Central memory CD8-positive, alpha-beta T cell (primary cell): Measurements from ENCODE around the gene RTBDN.

ENCODE experiments used
- ATAC-seq: fragments of 150-1000 bp; cut with Tn5 transposase; replicated peaks from 2 replicates; pipeline ENCODE4 v1.10.0; 2022; ENCODE audit warnings: mild to moderate bottlenecking, moderate FRiP score, moderate number of reproducible peaks; ENCODE audit not compliant: poor library complexity, severe bottlenecking; ENCODE audit errors: extremely low read depth
- DNase-seq, 2 donors: peaks; one replicate each; pipeline ENCODE4 v3.0.0; 2021; ENCODE audit warnings: low spot score in 2 of 2
- H3K27ac Mint-ChIP-seq: one replicate; pipeline ENCODE4 v1.8.0; 2022; ENCODE audit warnings: low read depth, mild to moderate bottlenecking, moderate library complexity, mixed read lengths
- H3K27me3 Mint-ChIP-seq: one replicate; pipeline ENCODE4 v1.8.0; 2022; ENCODE audit warnings: mixed read lengths
- H3K36me3 Mint-ChIP-seq: one replicate; pipeline ENCODE4 v1.8.0; 2022; ENCODE audit warnings: mild to moderate bottlenecking, moderate library complexity, mixed read lengths; ENCODE audit not compliant: insufficient read depth
- H3K4me1 Mint-ChIP-seq: one replicate; pipeline ENCODE4 v1.8.0; 2022; ENCODE audit warnings: mixed read lengths
- H3K4me3 Mint-ChIP-seq: one replicate; pipeline ENCODE4 v1.8.0; 2022; ENCODE audit warnings: mild to moderate bottlenecking, moderate library complexity, mixed read lengths
- H3K9me3 Mint-ChIP-seq: one replicate; pipeline ENCODE4 v1.8.0; 2022; ENCODE audit warnings: mixed read lengths

Gene RTBDN

GRCh38 chr19:12842511-12842910 is 8.1 kb upstream of the RTBDN start:
- no peak overlapping the region for H3K4me3 Mint-ChIP-seq
- H3K36me3 Mint-ChIP-seq, result peaks cover 6% of the 10 kb centered on the region
- DNase-seq (no peak), ATAC-seq (no peak)
- H3K4me1 Mint-ChIP-seq, result peaks cover 13% of the 10 kb centered on the region
- H3K9me3 Mint-ChIP-seq, result no peaks in the 10 kb centered on the region
- peaks cover 73% of the 10 kb centered on the region for H3K27me3 Mint-ChIP-seq
- no peak overlapping the region for H3K27ac Mint-ChIP-seq

GRCh38 chr19:12841094-12841493 is 6.7 kb upstream of the RTBDN start:
- Mint-ChIP-seq H3K4me1 (peaks cover 8% of the 10 kb centered on the region), H3K27me3 (peaks cover 81% of the 10 kb centered on the region), H3K9me3 (no peaks in the 10 kb centered on the region), H3K4me3 (no peak overlapping the region), H3K27ac (no peak overlapping the region), H3K36me3 (peaks cover 10% of the 10 kb centered on the region)
- DNase-seq (no peak), ATAC-seq (no peak)

GRCh38 chr19:12840091-12841079 is 6.0 kb upstream of the RTBDN start:
- peaks cover 8% of the 10 kb centered on the region for H3K4me1 Mint-ChIP-seq
- H3K27me3 Mint-ChIP-seq, result peaks cover 79% of the 10 kb centered on the region
- DNase-seq (no peak), ATAC-seq (no peak)
- no peaks in the 10 kb centered on the region for H3K9me3 Mint-ChIP-seq
- H3K27ac Mint-ChIP-seq, result no peak overlapping the region
- no peak overlapping the region for H3K4me3 Mint-ChIP-seq
- H3K36me3 Mint-ChIP-seq, result peaks cover 10% of the 10 kb centered on the region

DNA sequence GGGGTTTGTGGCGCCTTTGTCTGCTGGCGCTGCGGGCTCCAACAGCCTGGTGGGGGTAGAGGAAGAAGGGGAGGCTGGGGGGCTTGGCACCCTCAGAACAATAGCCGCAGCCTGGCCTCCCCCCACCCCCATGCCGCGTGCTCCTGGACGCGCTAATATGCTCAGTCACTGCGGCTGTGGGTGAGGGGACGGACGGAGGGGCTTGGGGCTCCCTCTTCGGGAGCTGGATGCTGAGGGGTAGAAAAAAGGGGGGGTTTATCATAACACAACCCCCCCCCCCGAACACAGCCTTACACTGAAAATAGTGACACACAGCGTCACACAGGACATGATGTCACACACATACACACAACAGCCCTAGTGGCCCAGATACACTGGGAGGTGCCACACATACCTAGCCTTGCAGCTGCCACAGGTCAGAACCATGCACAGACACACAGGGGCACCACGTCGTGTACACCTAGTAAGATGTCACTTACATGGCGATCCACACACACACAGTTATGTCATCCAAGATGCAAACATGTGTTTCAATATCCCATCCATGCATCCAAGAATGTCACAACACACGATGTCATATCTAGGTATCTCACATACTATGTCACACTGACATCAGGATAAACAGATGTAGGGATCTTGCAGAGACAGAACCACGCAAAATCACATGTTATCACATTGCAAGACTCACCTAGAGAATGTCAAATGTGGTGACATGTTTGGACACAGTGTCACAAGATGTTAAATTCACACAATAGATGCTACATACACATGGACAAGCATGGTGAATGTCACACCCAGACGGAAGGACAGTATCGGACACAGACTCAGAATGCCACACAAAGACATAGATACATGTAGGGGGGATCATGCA is 4.7 kb upstream of the RTBDN start:
- no peaks in the 10 kb centered on the region for H3K9me3 Mint-ChIP-seq
- ATAC-seq, result peak; percentile 69
- H3K27ac Mint-ChIP-seq, result no peak overlapping the region
- peaks cover 8% of the 10 kb centered on the region for H3K4me1 Mint-ChIP-seq
- peaks cover 10% of the 10 kb centered on the region for H3K36me3 Mint-ChIP-seq
- H3K27me3 Mint-ChIP-seq, result peaks cover 81% of the 10 kb centered on the region
- H3K4me3 Mint-ChIP-seq, result peak overlapping the region; percentile 64
- no peak for DNase-seq

GRCh38 chr19:12838182-12838885 is 4.0 kb upstream of the RTBDN start, which contains the start of gene MAST1:
MAST1 (plus strand) TSS chr19:12838515; CDS start chr19:12838573, 58 bp downstream.
- Mint-ChIP-seq H3K4me3 (peak within 1 kb of the TSS; percentile 64), H3K36me3 (peaks cover 11% of the 10 kb centered on the region), H3K9me3 (no peaks in the 10 kb centered on the region), H3K27me3 (peaks cover 78% of the 10 kb centered on the region), H3K4me1 (peaks cover 10% of the 10 kb centered on the region), H3K27ac (no peak within 1 kb of the TSS)
- DNase-seq (no peak), ATAC-seq (peak; percentile 64)

- no peak for DNase-seq
- Mint-ChIP-seq H3K4me3 (no peak overlapping the region), H3K4me1 (peaks cover 19% of the 10 kb centered on the region), H3K27ac (no peak overlapping the region), H3K27me3 (peaks cover 79% of the 10 kb centered on the region), H3K36me3 (peaks cover 14% of the 10 kb centered on the region), H3K9me3 (no peaks in the 10 kb centered on the region)
- ATAC-seq, result no peak
Observed at GRCh38 chr19:12837225-12837624, 2.8 kb upstream of the RTBDN start.

GRCh38 chr19:12836529-12836863 is 2.1 kb upstream of the RTBDN start:
- Mint-ChIP-seq H3K9me3 (no peaks in the 10 kb centered on the region), H3K27me3 (peaks cover 79% of the 10 kb centered on the region), H3K4me1 (peaks cover 26% of the 10 kb centered on the region), H3K4me3 (no peak overlapping the region), H3K36me3 (peaks cover 14% of the 10 kb centered on the region), H3K27ac (peak overlapping the region; percentile 44)
- DNase-seq, result no peak
- no peak for ATAC-seq

GRCh38 chr19:12834976-12835757 is 788 bp upstream of the RTBDN start:
- Mint-ChIP-seq H3K27me3 (peaks cover 79% of the 10 kb centered on the region), H3K36me3 (peaks cover 15% of the 10 kb centered on the region), H3K9me3 (no peaks in the 10 kb centered on the region), H3K27ac (no peak overlapping the region), H3K4me1 (peaks cover 26% of the 10 kb centered on the region), H3K4me3 (peak overlapping the region; percentile 53)
- DNase-seq (no peak), ATAC-seq (no peak)

GRCh38 chr19:12833738-12834565 is 427 bp downstream of the RTBDN start:
- no peaks in the 10 kb centered on the region for H3K9me3 Mint-ChIP-seq
- H3K36me3 Mint-ChIP-seq, result peaks cover 10% of the 10 kb centered on the region
- no peak for DNase-seq
- peak overlapping the region; percentile 53 for H3K4me3 Mint-ChIP-seq
- peaks cover 79% of the 10 kb centered on the region for H3K27me3 Mint-ChIP-seq
- ATAC-seq, result peak; percentile 30
- peaks cover 20% of the 10 kb centered on the region for H3K4me1 Mint-ChIP-seq
- H3K27ac Mint-ChIP-seq, result no peak overlapping the region

GRCh38 chr19:12833418-12833737 is 1.0 kb downstream of the RTBDN start:
- Mint-ChIP-seq H3K36me3 (peaks cover 10% of the 10 kb centered on the region), H3K9me3 (no peaks in the 10 kb centered on the region), H3K27me3 (peaks cover 82% of the 10 kb centered on the region), H3K27ac (no peak overlapping the region), H3K4me1 (peaks cover 18% of the 10 kb centered on the region), H3K4me3 (peak overlapping the region; percentile 49)
- ATAC-seq (no peak), DNase-seq (no peak)

DNA sequence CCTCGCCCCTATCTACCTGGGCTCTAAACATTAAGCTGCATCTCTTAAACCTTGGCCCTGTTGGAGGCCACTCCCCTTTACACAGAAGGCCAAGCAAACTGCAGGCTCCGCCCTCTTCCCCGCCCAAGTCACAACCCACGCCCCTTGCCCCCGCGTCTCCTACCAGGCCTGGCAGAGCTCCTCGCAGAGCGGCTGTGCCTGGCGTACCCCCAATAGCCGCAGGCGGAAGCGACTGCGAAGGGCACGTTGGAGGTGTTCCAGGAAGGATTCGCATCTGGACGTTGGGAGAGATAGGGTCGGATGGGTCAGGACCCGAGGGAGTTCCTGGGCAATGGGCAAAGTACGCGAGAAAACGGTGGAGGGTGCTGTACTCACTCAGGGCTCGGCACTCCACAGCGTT is 5.9 kb downstream of the RTBDN start:
- H3K27ac Mint-ChIP-seq, result no peak overlapping the region
- H3K4me1 Mint-ChIP-seq, result peaks cover 26% of the 10 kb centered on the region
- DNase-seq, result no peak
- no peak overlapping the region for H3K4me3 Mint-ChIP-seq
- no peak for ATAC-seq
- peaks cover 84% of the 10 kb centered on the region for H3K27me3 Mint-ChIP-seq
- H3K9me3 Mint-ChIP-seq, result no peaks in the 10 kb centered on the region
- H3K36me3 Mint-ChIP-seq, result peaks cover 5% of the 10 kb centered on the region
